Prostate gland (tissue), 2 donors: Measurements from ENCODE around the gene SCFD2. TPM values are rescaled to one million over a fixed set of nuclear protein-coding genes. Genes with fewer than 3 reads are reported as not detected.
A peak's percentile ranks its signal among the peaks of the same experiment; 100 is the strongest.

Source experiments
- DNase-seq: peaks from one replicate; pipeline ENCODE4 v3.0.0-alpha.2; 2019; ENCODE audit warnings: low spot score
- H3K27ac ChIP-seq, 2 donors: fragments of 200-600 bp; sonication (generic); 2 replicates each; pipeline ENCODE4 v1.5.1; 2017 to 2019
- H3K27me3 ChIP-seq: fragments of 200-600 bp; sonication (generic); replicated peaks from 2 replicates; pipeline ENCODE4 v1.5.1; 2019; ENCODE audit not compliant: insufficient read depth
- H3K36me3 ChIP-seq, 2 donors: fragments of 200-600 bp; sonication (generic); 1 replicate in 1 of 2; 2 replicates in 1 of 2; pipeline versions ENCODE4 v1.5.1 to v1.8.1; 2017 to 2019
- H3K4me1 ChIP-seq: fragments of 200-600 bp; sonication (generic); replicated peaks from 2 replicates; pipeline ENCODE4 v1.5.1; 2019
- H3K4me3 ChIP-seq, 2 donors: fragments of 200-600 bp; sonication (generic); 2 replicates each; pipeline ENCODE4 v1.5.1; 2017 to 2019
- H3K9me3 ChIP-seq: fragments of 200-600 bp; sonication (generic); 2 replicates; pipeline ENCODE4 v1.5.1; 2017
- POLR2A ChIP-seq: fragments of 450-650 bp; IDR thresholded peaks from one replicate; pipeline ENCODE4 v1.6.1; 2016; ENCODE audit warnings: antibody characterized with exemption, mild to moderate bottlenecking
- POLR2AphosphoS5 ChIP-seq: sonication (generic); formaldehyde crosslinking; IDR thresholded peaks from one replicate; pipeline ENCODE4 v1.6.1; 2017; ENCODE audit warnings: antibody characterized with exemption
- WGBS: methylation state at CpG from one replicate; pipeline ENCODE4 v1.1.5; 2018; 5-methylcytosine and 5-hydroxymethylcytosine counted together
- intact Hi-C: fragments of 100-400 bp; cut with DNase I; formaldehyde crosslinking; loops from one replicate; pipeline ENCODE4 v1.14.2; 2022
- total RNA-seq, 2 donors: library from RNA; depleted of rRNA; stranded (reverse); fragments of >200 nt; gene quantifications; one replicate each; pipeline ENCODE4 v1.1.0, GENCODE V29; 2016
- TF ChIP-seq, protein P1 (sequence below), 4 experiments: fragments of 200-600 bp in 2 of 4; fragments of 450-650 bp in 2 of 4; sonication (generic) in 2 of 4; IDR thresholded peaks; 1 replicate in 3 of 4; 2 replicates in 1 of 4; pipeline ENCODE4 v1.5.1; 2016 to 2019; ENCODE audit warnings: antibody characterized with exemption in 4 of 4, mild to moderate bottlenecking in 2 of 4, moderate library complexity in 2 of 4

Gene SCFD2
- total RNA-seq, 2 donors from 2014 or later, result 10.7 to 21.1 TPM

DNA sequence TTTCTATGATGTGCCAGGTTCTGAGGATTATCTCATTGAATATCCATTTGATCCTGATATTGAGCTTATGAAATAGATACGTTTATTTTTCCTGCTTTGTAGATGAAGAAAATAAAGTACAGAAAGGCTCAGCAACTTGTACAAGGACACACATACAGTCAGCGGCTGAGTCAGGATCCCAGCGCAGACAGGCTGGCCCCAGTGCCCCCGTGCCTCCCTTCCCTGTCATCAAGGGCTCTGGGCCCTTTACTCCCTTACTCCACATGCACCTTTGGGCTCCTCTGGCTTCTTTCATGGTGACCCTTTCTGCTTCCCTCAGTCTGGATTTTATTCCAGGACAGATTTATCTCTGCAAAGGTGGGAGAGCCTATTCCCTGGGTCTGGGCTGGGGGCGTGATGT lies 490.9 kb downstream of the SCFD2 start:
- no peak for TF ChIP-seq POLR2AphosphoS5
- no peak for TF ChIP-seq POLR2A
- TF ChIP-seq, protein P1, sequence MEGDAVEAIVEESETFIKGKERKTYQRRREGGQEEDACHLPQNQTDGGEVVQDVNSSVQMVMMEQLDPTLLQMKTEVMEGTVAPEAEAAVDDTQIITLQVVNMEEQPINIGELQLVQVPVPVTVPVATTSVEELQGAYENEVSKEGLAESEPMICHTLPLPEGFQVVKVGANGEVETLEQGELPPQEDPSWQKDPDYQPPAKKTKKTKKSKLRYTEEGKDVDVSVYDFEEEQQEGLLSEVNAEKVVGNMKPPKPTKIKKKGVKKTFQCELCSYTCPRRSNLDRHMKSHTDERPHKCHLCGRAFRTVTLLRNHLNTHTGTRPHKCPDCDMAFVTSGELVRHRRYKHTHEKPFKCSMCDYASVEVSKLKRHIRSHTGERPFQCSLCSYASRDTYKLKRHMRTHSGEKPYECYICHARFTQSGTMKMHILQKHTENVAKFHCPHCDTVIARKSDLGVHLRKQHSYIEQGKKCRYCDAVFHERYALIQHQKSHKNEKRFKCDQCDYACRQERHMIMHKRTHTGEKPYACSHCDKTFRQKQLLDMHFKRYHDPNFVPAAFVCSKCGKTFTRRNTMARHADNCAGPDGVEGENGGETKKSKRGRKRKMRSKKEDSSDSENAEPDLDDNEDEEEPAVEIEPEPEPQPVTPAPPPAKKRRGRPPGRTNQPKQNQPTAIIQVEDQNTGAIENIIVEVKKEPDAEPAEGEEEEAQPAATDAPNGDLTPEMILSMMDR (IDR thresholded peaks at IDR 0.05), result no peak
- H3K36me3 ChIP-seq, result no peaks in the 10 kb centered on the region
- H3K27ac ChIP-seq, result no peak overlapping the region
- H3K4me3 ChIP-seq, result no peak overlapping the region
- DNase-seq, result no peak
- no peaks in the 10 kb centered on the region for H3K4me1 ChIP-seq
- no peaks in the 10 kb centered on the region for H3K27me3 ChIP-seq
- intact Hi-C loops, result no loop called here
- 96% methylated on average over 5 of the region's 5 CpGs for WGBS
- no peaks in the 10 kb centered on the region for H3K9me3 ChIP-seq

- intact Hi-C loops, result no loop called here
- H3K27me3 ChIP-seq, result no peaks in the 10 kb centered on the region
- H3K36me3 ChIP-seq, result no peaks in the 10 kb centered on the region
- no peak overlapping the region for H3K27ac ChIP-seq
- no peaks in the 10 kb centered on the region for H3K9me3 ChIP-seq
- WGBS, result 64% methylated on average over 10 of the region's 10 CpGs
- TF ChIP-seq, protein P1 (IDR thresholded peaks at IDR 0.05), result no peak
- TF ChIP-seq POLR2AphosphoS5 (no peak), POLR2A (no peak)
- H3K4me3 ChIP-seq, result no peak overlapping the region
- DNase-seq, result no peak
- H3K4me1 ChIP-seq, result no peaks in the 10 kb centered on the region
These were observed 492.0 kb downstream of the SCFD2 start for GRCh38 chr4:52873861-52874343.

GRCh38 chr4:52873191-52873590 lies 492.7 kb downstream of the SCFD2 start:
- Histone ChIP-seq H3K4me3 (no peak overlapping the region), H3K27ac (no peak overlapping the region), H3K36me3 (no peaks in the 10 kb centered on the region), H3K27me3 (no peaks in the 10 kb centered on the region), H3K9me3 (no peaks in the 10 kb centered on the region), H3K4me1 (no peaks in the 10 kb centered on the region)
- peak; percentile 48 for DNase-seq
- intact Hi-C loops, result no loop called here
- TF ChIP-seq POLR2AphosphoS5, result peak; percentile 23
- TF ChIP-seq, protein P1 (IDR thresholded peaks at IDR 0.05), result no peak
- WGBS, result 18% methylated on average over 1 of the region's 1 CpG

- WGBS, result 45% methylated on average over 4 of the region's 4 CpGs
- Histone ChIP-seq H3K4me3 (no peak overlapping the region), H3K36me3 (no peaks in the 10 kb centered on the region), H3K9me3 (no peaks in the 10 kb centered on the region), H3K4me1 (no peaks in the 10 kb centered on the region), H3K27ac (no peak overlapping the region), H3K27me3 (no peaks in the 10 kb centered on the region)
- no peak for DNase-seq
- intact Hi-C loops, result no loop called here
- TF ChIP-seq POLR2AphosphoS5 (no peak), POLR2A (no peak)
- TF ChIP-seq, protein P1 (IDR thresholded peaks at IDR 0.05), result no peak
These were observed 495.6 kb downstream of the SCFD2 start for GRCh38 chr4:52870225-52870624.

DNA sequence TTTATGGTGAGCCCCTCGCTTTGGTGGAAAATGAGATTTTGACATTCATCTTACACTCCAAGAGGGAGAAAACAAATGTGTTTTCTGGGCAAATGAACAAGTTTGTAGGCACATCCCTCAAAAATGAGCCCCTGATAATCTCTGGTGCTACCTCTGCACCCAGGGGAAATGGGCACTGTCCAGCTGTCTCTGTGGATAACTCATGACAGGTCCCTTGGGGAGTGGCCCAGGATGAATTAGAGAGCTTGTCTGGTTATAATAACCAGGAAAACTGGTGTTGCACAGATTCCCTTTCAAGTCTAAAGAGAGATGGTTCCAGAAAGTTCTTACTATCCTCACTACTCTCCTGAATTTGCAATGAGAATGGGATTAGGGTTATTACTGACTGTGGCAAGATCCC lies 496.2 kb downstream of the SCFD2 start:
- TF ChIP-seq POLR2A, result no peak
- TF ChIP-seq, protein P1 (IDR thresholded peaks at IDR 0.05), result no peak
- TF ChIP-seq POLR2AphosphoS5, result no peak

More for the DNA sequence above, 496.2 kb downstream of the SCFD2 start:
- no peaks in the 10 kb centered on the region for H3K4me1 ChIP-seq
- no peak overlapping the region for H3K4me3 ChIP-seq
- intact Hi-C loops, result no loop called here
- 89% methylated on average over 1 of the region's 1 CpG for WGBS
- H3K36me3 ChIP-seq, result no peaks in the 10 kb centered on the region
- H3K9me3 ChIP-seq, result no peaks in the 10 kb centered on the region
- no peak overlapping the region for H3K27ac ChIP-seq
- H3K27me3 ChIP-seq, result no peaks in the 10 kb centered on the region
- no peak for DNase-seq
